Sigmoid colon (tissue), 7 donors: ENCODE measurements around the gene ZNF497. TPM values are rescaled to one million over a fixed set of nuclear protein-coding genes. Genes with fewer than 3 reads are reported as not detected.

Source experiments
- DNase-seq: peaks from one replicate; pipeline ENCODE4 v3.0.0-alpha.2; 2019
- H3K27ac ChIP-seq, 4 donors: fragments of 200-600 bp; sonication (generic); one replicate each; pipeline ENCODE4 v1.5.1; 2016 to 2019; ENCODE audit warnings: mild to moderate bottlenecking in 1 of 4
- H3K27me3 ChIP-seq, 3 donors: fragments of 200-600 bp; sonication (generic); one replicate each; pipeline ENCODE4 v1.5.1; 2019; ENCODE audit warnings: mild to moderate bottlenecking in 1 of 3
- H3K36me3 ChIP-seq, 4 donors: fragments of 200-600 bp; sonication (generic); one replicate each; pipeline ENCODE4 v1.5.1; 2016 to 2019
- H3K4me1 ChIP-seq, 4 donors: fragments of 200-600 bp; sonication (generic); one replicate each; pipeline ENCODE4 v1.5.1; 2017 to 2019
- H3K4me3 ChIP-seq, 4 donors: fragments of 200-600 bp; sonication (generic); one replicate each; pipeline ENCODE4 v1.5.1; 2017 to 2019; ENCODE audit warnings: mild to moderate bottlenecking in 2 of 4, moderate library complexity in 1 of 4
- H3K9me3 ChIP-seq, 4 donors: fragments of 200-600 bp in 3 of 4; sonication (generic) in 3 of 4; one replicate each; pipeline versions ENCODE4 v1.5.1 to v1.6.1; 2013 to 2019
- EP300 ChIP-seq, 4 donors: sonication (generic); formaldehyde crosslinking; IDR thresholded peaks; one replicate each; pipeline ENCODE4 v1.6.1; 2017; ENCODE audit warnings: antibody characterized with exemption in 4 of 4
- POLR2A ChIP-seq, 2 donors: fragments of 450-650 bp; IDR thresholded peaks; one replicate each; pipeline ENCODE4 v1.6.1; 2016; ENCODE audit warnings: antibody characterized with exemption in 2 of 2, mild to moderate bottlenecking in 2 of 2, moderate library complexity in 2 of 2
- POLR2AphosphoS5 ChIP-seq, 4 donors: sonication (generic); formaldehyde crosslinking; IDR thresholded peaks; one replicate each; pipeline ENCODE4 v1.6.1; 2017; ENCODE audit warnings: antibody characterized with exemption in 4 of 4
- WGBS, 2 donors: extraction: QIAGEN DNeasy Blood & Tissue Kit; methylation state at CpG; one replicate each; pipeline ENCODE4 v1.1.7; 2013; 5-methylcytosine and 5-hydroxymethylcytosine counted together
- intact Hi-C: fragments of 100-400 bp; cut with DNase I; formaldehyde crosslinking; loops from one replicate; pipeline ENCODE4 v1.15.1; 2023
- polyA plus RNA-seq, 3 donors: library from polyadenylated mRNA; stranded (reverse); fragments of 200-250 nt; gene quantifications; one replicate each; pipeline ENCODE4 v1.2.3, GENCODE V29; 2013
- total RNA-seq, 4 donors: library from RNA; depleted of rRNA; stranded (reverse); fragments of >200 nt; gene quantifications; one replicate each; pipeline ENCODE4 v1.1.0, GENCODE V29; 2016
- TF ChIP-seq, protein P1 (sequence below), 4 experiments: fragments of 450-650 bp in 3 of 4; fragments of 200-600 bp in 1 of 4; IDR thresholded peaks; one replicate each; pipeline ENCODE4 v1.5.1; 2016 to 2019; ENCODE audit warnings: antibody characterized with exemption in 4 of 4, mild to moderate bottlenecking in 3 of 4, moderate library complexity in 2 of 4
- donor health status: healthy with polysubstance abuse.
- donor health status: Bipolar disorder and iron deficiency.
- donor health status: healthy.

ZNF497 gene
- total and polyA plus RNA-seq, 7 donors = 0.28 to 0.79 (median 0.48) TPM; not detected in 1

DNA sequence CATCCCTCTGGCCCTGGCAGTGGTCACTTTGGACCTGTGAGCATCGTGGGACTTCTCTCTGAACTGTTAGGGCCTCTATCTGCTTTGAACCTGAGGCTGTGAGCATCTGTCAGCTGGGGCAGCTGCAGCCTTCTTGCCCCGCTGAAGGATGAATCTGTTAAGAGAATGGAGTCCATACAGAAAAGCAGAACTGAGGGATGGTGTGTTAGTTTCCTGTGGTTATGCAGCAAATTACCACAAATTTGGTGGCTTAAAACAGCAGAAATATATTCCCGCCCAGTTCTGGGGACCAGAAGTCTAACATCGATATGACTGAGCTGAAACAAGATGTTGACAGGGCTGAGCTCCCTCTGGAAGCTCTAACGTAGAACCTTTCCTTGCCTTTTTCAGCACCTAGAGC, 1.6 kb upstream of the ZNF497 start:
- intact Hi-C loops = no loop called here
- H3K4me3 ChIP-seq = no peak overlapping the region
- TF ChIP-seq POLR2A (IDR thresholded peaks at IDR 0.05) = no peak
- no peak for TF ChIP-seq EP300 (IDR thresholded peaks at IDR 0.05)
- TF ChIP-seq, protein P1, sequence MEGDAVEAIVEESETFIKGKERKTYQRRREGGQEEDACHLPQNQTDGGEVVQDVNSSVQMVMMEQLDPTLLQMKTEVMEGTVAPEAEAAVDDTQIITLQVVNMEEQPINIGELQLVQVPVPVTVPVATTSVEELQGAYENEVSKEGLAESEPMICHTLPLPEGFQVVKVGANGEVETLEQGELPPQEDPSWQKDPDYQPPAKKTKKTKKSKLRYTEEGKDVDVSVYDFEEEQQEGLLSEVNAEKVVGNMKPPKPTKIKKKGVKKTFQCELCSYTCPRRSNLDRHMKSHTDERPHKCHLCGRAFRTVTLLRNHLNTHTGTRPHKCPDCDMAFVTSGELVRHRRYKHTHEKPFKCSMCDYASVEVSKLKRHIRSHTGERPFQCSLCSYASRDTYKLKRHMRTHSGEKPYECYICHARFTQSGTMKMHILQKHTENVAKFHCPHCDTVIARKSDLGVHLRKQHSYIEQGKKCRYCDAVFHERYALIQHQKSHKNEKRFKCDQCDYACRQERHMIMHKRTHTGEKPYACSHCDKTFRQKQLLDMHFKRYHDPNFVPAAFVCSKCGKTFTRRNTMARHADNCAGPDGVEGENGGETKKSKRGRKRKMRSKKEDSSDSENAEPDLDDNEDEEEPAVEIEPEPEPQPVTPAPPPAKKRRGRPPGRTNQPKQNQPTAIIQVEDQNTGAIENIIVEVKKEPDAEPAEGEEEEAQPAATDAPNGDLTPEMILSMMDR (IDR thresholded peaks at IDR 0.05) = no peak
- no peak for TF ChIP-seq POLR2AphosphoS5 (IDR thresholded peaks at IDR 0.05)
- peaks cover 0 to 18% (median 13%) of the 10 kb centered on the region in 3 donors for H3K27me3 ChIP-seq
- no peak overlapping the region for H3K27ac ChIP-seq
- no peak for DNase-seq
- 51 to 87% methylated on average over 5 of the region's 5 CpGs for WGBS, 2 donors
- no peaks in the 10 kb centered on the region for H3K9me3 ChIP-seq
- H3K36me3 ChIP-seq = no peaks in the 10 kb centered on the region
- H3K4me1 ChIP-seq = peaks cover 0 to 9% (median 3%) of the 10 kb centered on the region in 4 donors

DNA sequence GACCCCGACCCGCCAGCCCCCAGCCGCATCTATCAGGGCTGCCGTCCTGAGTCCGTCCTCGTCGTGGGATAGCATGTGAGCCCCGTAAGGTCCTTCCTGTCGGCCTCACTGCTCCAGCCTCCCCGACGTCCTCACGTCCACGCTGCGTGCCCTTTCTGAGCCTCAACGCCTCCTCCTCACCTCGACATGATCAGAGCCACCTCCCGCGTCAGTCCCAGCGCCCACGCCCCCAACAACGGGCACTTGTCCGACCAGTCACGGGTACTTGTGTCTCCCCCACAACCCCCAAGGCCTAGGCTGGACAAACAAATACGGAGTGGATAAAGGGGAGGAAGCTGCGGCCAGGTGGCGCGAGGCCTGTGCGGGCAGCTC, 665 bp downstream of the ZNF497 start:
- Histone ChIP-seq H3K27me3 (peaks cover under 1 to 10% (median 9%) of the 10 kb centered on the region in 3 donors), H3K4me1 (peaks cover 0 to 13% (median 3%) of the 10 kb centered on the region in 4 donors), H3K9me3 (no peaks in the 10 kb centered on the region), H3K36me3 (no peaks in the 10 kb centered on the region), H3K4me3 (peak overlapping the region; percentile 69 to 78 (median 72)), H3K27ac (peak overlapping the region; percentile 87 to 96 (median 93))
- DNase-seq = no peak
- no peak for TF ChIP-seq EP300 (IDR thresholded peaks at IDR 0.05)
- TF ChIP-seq, protein P1 (IDR thresholded peaks at IDR 0.05) = no peak
- no peak for TF ChIP-seq POLR2AphosphoS5 (IDR thresholded peaks at IDR 0.05)
- TF ChIP-seq POLR2A (IDR thresholded peaks at IDR 0.05) = no peak
- 5 to 11% methylated on average over 28 of the region's 28 CpGs for WGBS, 2 donors
- intact Hi-C loops = loop anchor here (1.0 to 2.0 kb wide), 4 partner anchors 19 to 79 kb away; partner anchors contain the start of genes ZNF132 and ZNF837

DNA sequence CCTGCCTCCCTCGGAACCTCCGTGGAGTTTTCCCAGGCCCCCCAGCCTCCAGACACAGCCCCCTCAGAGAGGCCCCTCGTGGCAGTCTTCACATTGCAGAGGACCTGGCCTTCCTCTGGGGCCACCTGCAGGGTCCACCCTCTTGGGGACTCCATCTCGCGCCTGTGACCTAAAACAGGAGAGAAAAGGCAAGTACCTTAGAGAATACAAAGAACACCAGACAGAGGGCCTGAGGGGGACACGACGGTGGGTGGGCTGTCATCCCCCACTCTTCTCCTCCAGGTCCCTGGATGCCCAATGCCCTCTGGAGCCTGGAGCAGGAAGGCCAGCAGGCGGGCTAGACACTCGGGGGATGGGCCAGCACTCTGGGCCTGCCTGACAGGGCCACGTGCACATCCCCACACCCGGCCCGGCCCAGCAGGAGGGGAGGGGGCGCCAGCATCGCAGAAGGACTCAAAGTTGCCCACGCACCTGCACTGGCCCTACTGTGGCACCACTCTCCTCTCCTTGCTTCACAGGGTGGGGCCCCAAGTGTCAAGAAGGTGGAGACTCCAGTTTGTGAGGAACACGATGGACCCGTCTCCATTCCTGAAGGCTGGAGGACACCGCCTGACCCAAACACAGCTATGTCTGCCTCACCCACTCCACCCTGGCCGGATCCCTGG, 4.9 kb downstream of the ZNF497 start:
- Histone ChIP-seq H3K4me1 (peaks cover 0 to 26% (median 13%) of the 10 kb centered on the region in 4 donors), H3K9me3 (no peaks in the 10 kb centered on the region), H3K27me3 (peaks cover 17 to 48% (median 46%) of the 10 kb centered on the region in 3 donors), H3K4me3 (no peak overlapping the region), H3K27ac (no peak overlapping the region), H3K36me3 (no peaks in the 10 kb centered on the region)
- DNase-seq = no peak
- intact Hi-C loops = no loop called here
- TF ChIP-seq, protein P1 (IDR thresholded peaks at IDR 0.05) = no peak
- TF ChIP-seq EP300 (IDR thresholded peaks at IDR 0.05) = no peak
- TF ChIP-seq POLR2AphosphoS5 (IDR thresholded peaks at IDR 0.05) = no peak
- no peak for TF ChIP-seq POLR2A (IDR thresholded peaks at IDR 0.05)
- 74 to 86% methylated on average over 19 of the region's 19 CpGs for WGBS, 2 donors

DNA sequence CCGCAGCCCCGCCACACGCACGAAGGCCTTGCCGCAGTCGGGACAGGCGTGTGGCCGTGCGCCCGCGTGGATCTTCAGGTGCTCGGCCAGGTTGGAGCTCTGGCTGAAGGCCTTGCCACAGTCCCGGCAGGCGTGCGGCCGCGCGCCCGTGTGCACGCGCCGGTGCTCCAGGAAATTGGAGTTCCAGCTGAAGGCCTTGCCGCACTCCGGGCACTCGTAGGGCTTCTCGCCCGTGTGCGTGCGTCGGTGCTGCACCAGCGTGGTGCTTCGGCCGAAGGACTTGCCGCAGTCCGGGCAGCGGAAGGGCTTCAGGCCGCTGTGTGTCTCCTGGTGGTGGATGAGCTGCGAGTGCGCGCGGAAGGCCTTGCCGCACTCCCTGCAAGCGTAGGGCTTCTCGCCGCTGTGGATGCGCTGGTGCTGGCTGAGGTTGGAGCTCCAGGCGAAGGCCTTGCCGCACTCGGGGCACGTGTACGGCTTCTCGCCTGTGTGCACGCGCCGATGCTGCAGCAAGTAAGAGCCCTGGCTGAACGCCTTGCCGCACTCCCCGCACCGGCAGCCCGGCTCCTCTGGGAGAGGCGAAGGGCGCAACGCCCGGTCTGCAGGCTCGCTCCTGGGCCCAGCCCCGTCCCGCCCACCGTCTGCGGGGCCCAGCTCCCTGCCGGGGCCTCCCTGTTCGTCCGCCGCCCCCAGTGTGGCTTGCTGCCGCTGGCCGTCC, 5.6 kb downstream of the ZNF497 start:
- no peak overlapping the region for H3K27ac ChIP-seq
- no peak for TF ChIP-seq EP300 (IDR thresholded peaks at IDR 0.05)
- TF ChIP-seq POLR2A (IDR thresholded peaks at IDR 0.05) = no peak
- no peak for TF ChIP-seq POLR2AphosphoS5 (IDR thresholded peaks at IDR 0.05)
- TF ChIP-seq, protein P1 (IDR thresholded peaks at IDR 0.05) = no peak
- DNase-seq = no peak
- no peaks in the 10 kb centered on the region for H3K9me3 ChIP-seq
- peaks cover 0 to 26% (median 13%) of the 10 kb centered on the region in 4 donors for H3K4me1 ChIP-seq
- intact Hi-C loops = no loop called here
- peaks cover 23 to 55% (median 53%) of the 10 kb centered on the region in 3 donors for H3K27me3 ChIP-seq
- H3K4me3 ChIP-seq = peak overlapping the region in 3 of 4 donors; percentile 16 to 24 (median 20)
- no peaks in the 10 kb centered on the region for H3K36me3 ChIP-seq
- 28 to 68% methylated on average over 75 of the region's 75 CpGs for WGBS, 2 donors
